ENCODE data around the gene NHLH2.

NHLH2 gene

GRCh38 chr1:115840605-115841460 lies at the start of gene NHLH2:
TSS of gene NHLH2 (minus strand) at chr1:115841126. CDS start at chr1:115838372, 2,754 bp downstream.
- DNase-seq (ENCODE audit: low read depth in 2 of 2), result no peak

GRCh38 chr1:115890580-115890979 lies 49.7 kb upstream of the NHLH2 start:
- no peak for DNase-seq (ENCODE audit: low read depth in 2 of 2)

- no peak for DNase-seq (ENCODE audit: low read depth in 2 of 2)
Observed at GRCh38 chr1:115888976-115889375, 48.0 kb upstream of the NHLH2 start.

GRCh38 chr1:115882913-115883902 lies 42.3 kb upstream of the NHLH2 start:
- DNase-seq (ENCODE audit: low read depth in 2 of 2), result no peak

GRCh38 chr1:115880981-115881672 lies 40.2 kb upstream of the NHLH2 start:
- DNase-seq (ENCODE audit: low read depth in 2 of 2), result no peak

GRCh38 chr1:115879977-115880376 lies 39.1 kb upstream of the NHLH2 start:
- DNase-seq (ENCODE audit: low read depth in 2 of 2), result no peak

GRCh38 chr1:115877511-115877910 lies 36.6 kb upstream of the NHLH2 start:
- no peak for DNase-seq (ENCODE audit: low read depth in 2 of 2)

GRCh38 chr1:115874904-115875303 lies 34.0 kb upstream of the NHLH2 start:
- no peak for DNase-seq (ENCODE audit: low read depth in 2 of 2)

- DNase-seq (ENCODE audit: low read depth in 2 of 2), result no peak
Observed at GRCh38 chr1:115874497-115874896, 33.6 kb upstream of the NHLH2 start.

GRCh38 chr1:115873184-115873583 lies 32.3 kb upstream of the NHLH2 start:
- no peak for DNase-seq (ENCODE audit: low read depth in 2 of 2)

GRCh38 chr1:115869064-115869463 lies 28.1 kb upstream of the NHLH2 start:
- no peak for DNase-seq (ENCODE audit: low read depth in 2 of 2)

GRCh38 chr1:115867216-115867615 lies 26.3 kb upstream of the NHLH2 start:
- no peak for DNase-seq (ENCODE audit: low read depth in 2 of 2)

GRCh38 chr1:115865704-115866380 lies 24.9 kb upstream of the NHLH2 start:
- DNase-seq (ENCODE audit: low read depth in 2 of 2), result no peak

- DNase-seq (ENCODE audit: low read depth in 2 of 2), result no peak
Observed at GRCh38 chr1:115862403-115862802, 21.5 kb upstream of the NHLH2 start.

- DNase-seq (ENCODE audit: low read depth in 2 of 2), result no peak
Observed at GRCh38 chr1:115854005-115854404, 13.1 kb upstream of the NHLH2 start.

- DNase-seq (ENCODE audit: low read depth in 2 of 2), result no peak
Observed at GRCh38 chr1:115850937-115851336, 10.0 kb upstream of the NHLH2 start.

GRCh38 chr1:115847787-115848186 lies 6.9 kb upstream of the NHLH2 start:
- DNase-seq (ENCODE audit: low read depth in 2 of 2), result no peak

- no peak for DNase-seq (ENCODE audit: low read depth in 2 of 2)
Observed at GRCh38 chr1:115842948-115843347, 2.0 kb upstream of the NHLH2 start.

- no peak for DNase-seq (ENCODE audit: low read depth in 2 of 2)
Observed at GRCh38 chr1:115839679-115840237, 1.2 kb downstream of the NHLH2 start.

GRCh38 chr1:115839029-115839678 lies 1.8 kb downstream of the NHLH2 start:
- no peak for DNase-seq (ENCODE audit: low read depth in 2 of 2)

Data from stimulated activated CD4-positive, alpha-beta T cell treated with anti-CD3 and anti-CD28 coated beads, Interleukin-1b, Interleukin-23, amount 100 ng/mL, for 4 hours (primary cell).